DOHH2 (cell line): Measurements from ENCODE around the gene XPO6.

ENCODE experiments used
- H3F3A ChIP-seq: fragments of 200-600 bp; sonication (generic), shearing (Covaris generic); 2 replicates; pipeline ENCODE4 v1.6.0; 2016; ENCODE audit warnings: antibody characterized with exemption, mild to moderate bottlenecking; ENCODE audit not compliant: control insufficient read depth, insufficient read depth
- H3K27ac ChIP-seq: fragments of 200-600 bp; sonication (generic); 2 replicates; pipeline ENCODE4 v1.5.1; 2014; ENCODE audit warnings: low read depth, mild to moderate bottlenecking, low read length, moderate library complexity
- H3K27me3 ChIP-seq: fragments of 200-600 bp; sonication (generic); 2 replicates; pipeline ENCODE4 v1.6.1; 2014; ENCODE audit warnings: mild to moderate bottlenecking, low read length, mixed read lengths; ENCODE audit not compliant: control insufficient read depth
- H3K36me3 ChIP-seq: fragments of 200-600 bp; sonication (generic); 2 replicates; pipeline ENCODE4 v1.6.1; 2014; ENCODE audit warnings: mild to moderate bottlenecking, low read length, moderate library complexity, mixed read lengths; ENCODE audit not compliant: control insufficient read depth
- H3K4me1 ChIP-seq: fragments of 200-600 bp; sonication (generic); 2 replicates; pipeline ENCODE4 v1.6.1; 2014; ENCODE audit warnings: mild to moderate bottlenecking, low read length, mixed read lengths; ENCODE audit not compliant: control insufficient read depth
- H3K4me2 ChIP-seq: fragments of 200-600 bp; sonication (generic); 2 replicates; pipeline ENCODE4 v1.6.0; 2014; ENCODE audit warnings: mild to moderate bottlenecking, low read length, moderate library complexity
- H3K4me3 ChIP-seq: fragments of 200-600 bp; sonication (generic); 2 replicates; pipeline ENCODE4 v1.5.1; 2014; ENCODE audit warnings: mild to moderate bottlenecking, low read length, mixed read lengths
- H3K79me2 ChIP-seq: fragments of 200-600 bp; sonication (generic); 2 replicates; pipeline ENCODE4 v1.6.1; 2014; ENCODE audit warnings: mild to moderate bottlenecking, low read length, mixed read lengths; ENCODE audit not compliant: control insufficient read depth
- H3K9me2 ChIP-seq: fragments of 200-600 bp; sonication (generic); replicated peaks from 2 replicates; pipeline ENCODE4 v1.6.1; 2014; ENCODE audit warnings: mild to moderate bottlenecking, low read length, mixed read lengths; ENCODE audit not compliant: control insufficient read depth
- H3K9me3 ChIP-seq: fragments of 200-600 bp; sonication (generic); 2 replicates; pipeline ENCODE4 v1.6.1; 2014; ENCODE audit warnings: antibody characterized with exemption, low read length, mixed read lengths; ENCODE audit not compliant: control insufficient read depth, insufficient read depth
- H4K20me1 ChIP-seq: fragments of 200-600 bp; sonication (generic); 2 replicates; pipeline ENCODE4 v1.6.0; 2014; ENCODE audit warnings: low read depth, mild to moderate bottlenecking, antibody characterized with exemption, low read length, moderate library complexity; ENCODE audit not compliant: control insufficient read depth, insufficient read depth
- EZH2phosphoT487 ChIP-seq: fragments of 200-600 bp; sonication (generic); IDR thresholded peaks from 2 replicates; pipeline ENCODE4 v1.6.1; 2017; ENCODE audit warnings: borderline replicate concordance, mild to moderate bottlenecking, antibody characterized with exemption, low read length, moderate library complexity, mixed read lengths
- TF ChIP-seq, protein P1 (sequence below): fragments of 200-600 bp; sonication (generic); IDR thresholded peaks from one replicate; pipeline ENCODE4 v1.5.1; 2014; ENCODE audit warnings: antibody characterized with exemption, mild to moderate bottlenecking, low read depth, low read length; ENCODE audit not compliant: poor library complexity, severe bottlenecking

The XPO6 gene

DNA sequence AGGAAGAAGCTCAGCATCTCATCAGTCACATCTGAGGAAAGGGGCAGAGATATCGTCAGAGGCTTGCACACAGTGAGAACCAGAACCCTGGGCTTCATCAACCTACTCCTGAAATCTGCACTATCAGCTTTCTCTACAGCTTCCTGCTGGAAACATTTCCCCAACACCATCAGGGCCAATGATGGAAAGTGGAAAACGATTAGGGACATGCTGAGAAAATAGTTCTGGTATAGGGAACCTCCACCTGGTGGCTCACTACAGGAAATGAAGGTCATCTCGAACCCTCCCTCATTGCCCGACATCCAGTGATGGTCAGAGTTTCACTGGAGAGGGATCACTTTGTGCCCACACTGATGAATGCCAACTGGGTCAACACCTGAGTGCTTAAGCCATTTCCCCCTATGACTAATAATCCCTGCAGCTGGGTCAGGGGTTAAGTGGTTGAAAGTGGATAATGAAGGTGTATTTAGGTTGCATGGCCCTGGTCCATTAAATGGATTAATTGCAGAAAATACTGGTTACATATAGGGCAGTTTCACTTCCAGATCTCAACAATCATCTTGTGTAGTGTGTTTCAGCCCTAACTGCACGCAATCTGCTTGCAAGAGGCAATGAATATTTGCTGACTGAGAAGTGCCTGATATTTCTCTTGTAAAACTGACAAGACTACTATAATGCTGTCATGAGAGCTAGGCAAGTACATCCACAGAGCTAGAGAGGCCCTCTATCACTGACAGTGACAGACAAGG lies 105.1 kb downstream of the XPO6 start:
- Histone ChIP-seq H3K4me1 (no peaks in the 10 kb centered on the region), H3K9me2 (no peaks in the 10 kb centered on the region), H3K4me3 (no peak overlapping the region), H3K9me3 (no peaks in the 10 kb centered on the region), H4K20me1 (no peaks in the 10 kb centered on the region; the same call in 1 of the 2 replicates), H3K4me2 (no peak overlapping the region), H3K27me3 (no peaks in the 10 kb centered on the region), H3K36me3 (peaks cover 96% of the 10 kb centered on the region), H3K79me2 (no peaks in the 10 kb centered on the region), H3K27ac (no peak overlapping the region), H3F3A (no peaks in the 10 kb centered on the region)
- TF ChIP-seq EZH2phosphoT487: no peak
- TF ChIP-seq, protein P1, sequence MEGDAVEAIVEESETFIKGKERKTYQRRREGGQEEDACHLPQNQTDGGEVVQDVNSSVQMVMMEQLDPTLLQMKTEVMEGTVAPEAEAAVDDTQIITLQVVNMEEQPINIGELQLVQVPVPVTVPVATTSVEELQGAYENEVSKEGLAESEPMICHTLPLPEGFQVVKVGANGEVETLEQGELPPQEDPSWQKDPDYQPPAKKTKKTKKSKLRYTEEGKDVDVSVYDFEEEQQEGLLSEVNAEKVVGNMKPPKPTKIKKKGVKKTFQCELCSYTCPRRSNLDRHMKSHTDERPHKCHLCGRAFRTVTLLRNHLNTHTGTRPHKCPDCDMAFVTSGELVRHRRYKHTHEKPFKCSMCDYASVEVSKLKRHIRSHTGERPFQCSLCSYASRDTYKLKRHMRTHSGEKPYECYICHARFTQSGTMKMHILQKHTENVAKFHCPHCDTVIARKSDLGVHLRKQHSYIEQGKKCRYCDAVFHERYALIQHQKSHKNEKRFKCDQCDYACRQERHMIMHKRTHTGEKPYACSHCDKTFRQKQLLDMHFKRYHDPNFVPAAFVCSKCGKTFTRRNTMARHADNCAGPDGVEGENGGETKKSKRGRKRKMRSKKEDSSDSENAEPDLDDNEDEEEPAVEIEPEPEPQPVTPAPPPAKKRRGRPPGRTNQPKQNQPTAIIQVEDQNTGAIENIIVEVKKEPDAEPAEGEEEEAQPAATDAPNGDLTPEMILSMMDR: no peak

DNA sequence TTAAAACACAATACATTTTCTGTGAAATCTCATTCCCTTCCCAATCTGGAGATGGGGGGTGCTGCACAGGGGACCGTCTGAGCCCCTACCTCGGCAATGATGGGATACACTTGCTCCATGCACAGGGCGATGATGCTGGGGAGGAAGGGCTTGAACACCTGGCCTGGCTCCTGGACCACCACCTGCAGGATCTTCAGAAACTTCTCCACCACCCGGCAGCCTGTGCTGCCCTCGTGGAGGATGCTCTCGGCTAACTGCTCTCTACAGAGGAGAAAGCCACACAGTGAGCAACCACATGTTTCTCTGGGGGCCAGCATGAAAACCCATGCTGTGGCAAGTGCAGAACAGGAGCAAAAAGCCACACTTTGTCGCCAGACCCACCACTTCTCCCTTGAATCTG lies 105.8 kb downstream of the XPO6 start:
- no peak overlapping the region for H3K27ac ChIP-seq
- H3K27me3 ChIP-seq: no peaks in the 10 kb centered on the region
- H3K4me2 ChIP-seq: no peak overlapping the region
- H3K36me3 ChIP-seq: peaks cover 98% of the 10 kb centered on the region
- no peaks in the 10 kb centered on the region for H3K9me3 ChIP-seq
- no peaks in the 10 kb centered on the region for H3K4me1 ChIP-seq
- H4K20me1 ChIP-seq: no peaks in the 10 kb centered on the region; the same call in 1 of the 2 replicates
- H3F3A ChIP-seq: no peaks in the 10 kb centered on the region
- no peaks in the 10 kb centered on the region for H3K9me2 ChIP-seq
- H3K79me2 ChIP-seq: no peaks in the 10 kb centered on the region
- no peak overlapping the region for H3K4me3 ChIP-seq
- TF ChIP-seq, protein P1: no peak
- no peak for TF ChIP-seq EZH2phosphoT487

DNA sequence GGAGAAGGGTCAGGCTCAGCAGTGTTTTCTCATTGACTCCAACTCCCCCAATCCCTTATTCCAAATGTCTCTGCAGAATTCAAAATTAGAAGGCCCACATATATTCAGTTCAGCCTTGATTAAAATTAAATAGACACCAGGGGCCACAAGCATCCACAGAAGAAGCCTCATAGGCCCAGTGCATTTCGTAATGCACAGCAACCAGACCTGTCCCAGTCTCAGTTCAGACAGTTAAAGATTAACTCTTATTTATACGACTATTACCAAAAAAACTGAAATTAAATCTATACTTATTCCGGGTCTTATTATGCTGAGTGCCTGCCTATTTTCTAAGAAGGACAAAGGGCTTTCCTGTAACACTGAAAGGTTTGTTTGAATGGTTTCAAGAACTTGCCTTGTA lies 106.5 kb downstream of the XPO6 start:
- Histone ChIP-seq H3K27ac (no peak overlapping the region), H3F3A (no peaks in the 10 kb centered on the region), H3K27me3 (no peaks in the 10 kb centered on the region), H3K36me3 (peaks cover 99% of the 10 kb centered on the region), H3K4me2 (no peak overlapping the region), H3K4me1 (no peaks in the 10 kb centered on the region), H4K20me1 (no peaks in the 10 kb centered on the region; the same call in 1 of the 2 replicates), H3K9me2 (no peaks in the 10 kb centered on the region), H3K4me3 (no peak overlapping the region), H3K9me3 (no peaks in the 10 kb centered on the region), H3K79me2 (no peaks in the 10 kb centered on the region)
- no peak for TF ChIP-seq EZH2phosphoT487
- TF ChIP-seq, protein P1: no peak
